MV-4-11 (cell line): ENCODE results near the gene C15orf40.
"Not testable (repeated sequence)": the region's sequence is repeated elsewhere in the genome, so short reads cannot be mapped to it uniquely, and the experiment has no call there.

Source experiments
- DNase-seq: peaks from one replicate; lab custom pipeline; 2025; lab: John Stamatoyannopoulos, UW

Gene C15orf40

DNA sequence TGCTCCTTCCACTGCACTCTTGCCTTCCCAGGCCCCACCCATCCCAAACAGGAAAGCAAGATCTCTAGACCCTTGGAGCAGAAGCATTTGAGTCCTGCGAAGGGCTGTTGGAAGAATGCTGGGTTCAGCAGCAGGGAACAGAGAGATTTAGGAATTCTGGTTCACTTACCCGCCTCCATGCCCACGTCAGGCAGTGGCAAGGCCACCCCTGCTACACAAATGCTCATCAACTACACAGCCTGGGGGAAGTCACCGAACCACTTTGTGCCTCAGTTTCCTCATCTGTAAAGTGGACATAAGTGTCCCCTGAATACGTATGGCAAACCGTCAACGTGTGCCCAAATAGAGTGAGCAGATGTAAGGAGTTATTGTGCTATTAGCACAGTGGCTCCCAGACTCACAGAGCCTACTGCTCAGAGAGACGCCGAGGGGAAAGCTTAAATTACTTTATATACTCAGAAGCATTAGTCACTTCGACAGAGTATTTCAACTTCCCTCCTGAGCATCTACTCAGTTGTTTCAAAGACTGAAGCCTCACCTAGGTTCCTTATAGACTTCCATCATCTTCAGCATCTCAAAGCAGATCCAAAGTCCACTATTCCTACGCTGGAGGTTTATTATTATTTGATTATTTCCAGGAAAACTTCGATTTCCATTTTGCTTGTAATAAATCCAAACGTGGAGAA lies 59.8 kb downstream of the C15orf40 start:
- no peak for DNase-seq

- peak; percentile 48 for DNase-seq
Measured at GRCh38 chr15:82950746-82951370, 60.6 kb downstream of the C15orf40 start.

DNA sequence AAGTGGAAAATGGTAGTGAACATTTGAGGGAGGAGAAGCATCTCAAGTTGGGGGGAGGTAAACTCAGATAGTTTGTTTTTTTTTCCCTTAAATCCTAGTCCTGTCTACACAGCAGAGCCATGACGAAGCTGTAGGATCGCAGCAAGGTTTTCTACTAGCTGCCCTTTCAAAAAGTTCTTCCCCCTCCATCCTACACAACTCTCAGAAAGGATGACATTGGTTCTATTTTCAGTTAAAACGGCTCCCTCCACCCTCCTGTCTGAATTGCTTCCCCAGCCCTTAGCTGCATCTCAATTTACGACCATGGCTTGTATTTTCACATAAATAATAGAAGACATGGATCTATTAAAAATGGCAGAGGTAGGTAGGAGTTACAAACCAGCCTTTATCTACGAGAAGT lies 61.1 kb downstream of the C15orf40 start:
- DNase-seq = no peak

DNA sequence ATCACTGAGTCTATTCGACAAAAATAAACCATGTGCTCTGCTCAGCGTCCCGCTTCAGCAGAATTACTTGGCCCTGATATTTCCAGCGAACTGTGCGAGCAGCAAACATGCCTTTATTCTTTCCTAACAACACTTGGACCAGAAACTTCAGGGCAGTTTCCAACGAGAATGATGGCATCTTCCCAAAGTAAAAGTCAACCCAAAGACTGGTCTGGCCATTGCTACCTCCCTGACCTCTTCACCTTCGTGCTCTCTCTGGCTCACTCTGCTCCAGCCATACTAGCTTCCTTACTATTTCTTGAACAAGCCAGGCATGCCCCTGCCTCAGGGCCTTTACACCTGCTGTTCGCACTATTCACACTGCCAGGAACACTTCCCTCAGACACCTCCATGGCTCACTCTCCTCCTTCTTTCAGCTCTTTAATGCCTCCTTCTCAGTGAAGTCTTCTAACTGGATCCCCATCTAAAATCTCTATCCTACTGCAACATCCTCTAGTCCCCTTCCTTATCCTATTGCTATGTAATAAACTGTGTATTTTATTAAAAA lies 65.2 kb downstream of the C15orf40 start:
- DNase-seq = no peak

- peak; percentile 11 for DNase-seq
Measured at GRCh38 chr15:82945326-82945725, 66.1 kb downstream of the C15orf40 start.

DNA sequence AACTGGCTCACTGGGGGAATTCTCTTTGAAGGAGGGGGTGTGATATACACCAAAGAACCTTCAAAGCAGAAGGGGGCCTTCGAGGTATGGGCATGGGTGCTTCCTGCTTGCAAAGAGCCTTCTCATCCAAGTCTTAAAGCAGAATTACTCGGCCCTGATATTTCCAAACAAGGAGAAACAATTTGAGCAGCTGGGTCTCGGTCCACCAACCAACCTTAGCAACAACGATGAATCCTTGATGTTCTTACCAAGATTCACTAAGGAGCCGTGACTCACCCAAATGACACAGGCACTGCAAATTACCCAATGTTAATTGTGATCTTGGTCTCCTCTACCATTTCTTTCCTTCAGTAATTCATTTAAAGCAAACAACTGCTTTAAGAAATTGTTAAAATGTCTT lies 66.6 kb downstream of the C15orf40 start:
- peak; percentile 14 for DNase-seq

- no peak for DNase-seq
Measured at GRCh38 chr15:82944056-82944455, 67.4 kb downstream of the C15orf40 start.

DNA sequence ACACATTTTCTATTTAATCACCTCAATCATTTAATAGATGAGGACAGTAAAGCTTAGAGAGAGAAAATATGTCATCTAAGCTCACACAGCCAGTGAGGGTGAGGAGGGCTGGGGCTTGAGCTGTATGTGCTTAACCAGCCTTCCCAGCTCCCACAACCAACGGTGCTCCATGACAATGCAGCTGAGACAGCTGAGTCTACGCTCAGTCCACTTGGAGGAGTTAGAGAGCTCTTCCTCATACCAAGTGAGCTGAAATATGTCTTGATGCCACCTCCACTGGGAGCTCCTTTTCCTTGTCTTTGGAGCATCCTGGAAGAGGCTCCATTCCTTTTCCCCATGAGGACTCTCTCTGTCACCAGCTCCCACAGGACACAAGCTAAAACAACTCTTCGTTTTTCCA lies 68.3 kb downstream of the C15orf40 start:
- DNase-seq = no peak

DNA sequence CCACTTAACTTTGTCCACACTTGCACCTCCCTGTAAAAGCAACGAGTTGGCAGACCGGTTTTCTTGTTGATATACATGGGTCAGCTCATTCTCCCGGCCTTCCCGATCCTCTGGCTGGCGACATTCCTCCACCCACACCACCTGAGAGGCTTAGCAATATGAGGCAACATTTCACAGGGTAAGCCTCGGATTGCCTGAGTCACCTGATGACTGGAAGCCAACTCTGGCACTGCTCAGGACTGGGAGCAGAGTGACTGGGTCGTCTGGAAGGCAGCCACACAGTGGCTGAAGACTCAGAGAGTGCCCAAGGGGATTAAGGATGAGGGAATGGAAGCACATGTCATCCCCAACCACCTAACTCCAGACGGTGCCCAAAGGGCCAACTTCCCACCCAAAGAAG lies 68.7 kb downstream of the C15orf40 start:
- no peak for DNase-seq

DNA sequence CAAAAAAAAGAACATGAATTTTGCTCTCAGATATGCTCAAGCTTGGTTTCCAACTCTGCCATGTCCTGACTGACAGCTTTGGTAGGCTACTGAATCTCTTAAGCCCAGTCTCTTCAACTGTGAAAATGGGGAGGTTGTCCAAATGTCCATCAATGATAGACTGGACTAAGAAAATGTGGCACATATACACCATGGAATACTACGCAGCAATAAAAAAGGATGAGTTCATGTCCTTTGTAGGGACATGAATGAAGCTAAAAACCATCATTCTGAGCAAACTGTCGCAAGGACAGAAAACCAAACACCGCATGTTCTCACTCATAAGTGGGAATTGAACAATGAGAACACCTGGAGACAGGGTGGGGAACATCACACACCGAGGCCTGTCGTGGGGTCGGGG lies 71.8 kb downstream of the C15orf40 start:
- not testable (repeated sequence) for DNase-seq
